Measurements from ENCODE around the gene TIAL1.
A peak's percentile ranks its signal among the peaks of the same experiment; 100 is the strongest.
"Not testable (repeated sequence)": the region's sequence is repeated elsewhere in the genome, so short reads cannot be mapped to it uniquely, and the experiment has no call there.

The TIAL1 gene, protein sequence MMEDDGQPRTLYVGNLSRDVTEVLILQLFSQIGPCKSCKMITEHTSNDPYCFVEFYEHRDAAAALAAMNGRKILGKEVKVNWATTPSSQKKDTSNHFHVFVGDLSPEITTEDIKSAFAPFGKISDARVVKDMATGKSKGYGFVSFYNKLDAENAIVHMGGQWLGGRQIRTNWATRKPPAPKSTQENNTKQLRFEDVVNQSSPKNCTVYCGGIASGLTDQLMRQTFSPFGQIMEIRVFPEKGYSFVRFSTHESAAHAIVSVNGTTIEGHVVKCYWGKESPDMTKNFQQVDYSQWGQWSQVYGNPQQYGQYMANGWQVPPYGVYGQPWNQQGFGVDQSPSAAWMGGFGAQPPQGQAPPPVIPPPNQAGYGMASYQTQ

DNA sequence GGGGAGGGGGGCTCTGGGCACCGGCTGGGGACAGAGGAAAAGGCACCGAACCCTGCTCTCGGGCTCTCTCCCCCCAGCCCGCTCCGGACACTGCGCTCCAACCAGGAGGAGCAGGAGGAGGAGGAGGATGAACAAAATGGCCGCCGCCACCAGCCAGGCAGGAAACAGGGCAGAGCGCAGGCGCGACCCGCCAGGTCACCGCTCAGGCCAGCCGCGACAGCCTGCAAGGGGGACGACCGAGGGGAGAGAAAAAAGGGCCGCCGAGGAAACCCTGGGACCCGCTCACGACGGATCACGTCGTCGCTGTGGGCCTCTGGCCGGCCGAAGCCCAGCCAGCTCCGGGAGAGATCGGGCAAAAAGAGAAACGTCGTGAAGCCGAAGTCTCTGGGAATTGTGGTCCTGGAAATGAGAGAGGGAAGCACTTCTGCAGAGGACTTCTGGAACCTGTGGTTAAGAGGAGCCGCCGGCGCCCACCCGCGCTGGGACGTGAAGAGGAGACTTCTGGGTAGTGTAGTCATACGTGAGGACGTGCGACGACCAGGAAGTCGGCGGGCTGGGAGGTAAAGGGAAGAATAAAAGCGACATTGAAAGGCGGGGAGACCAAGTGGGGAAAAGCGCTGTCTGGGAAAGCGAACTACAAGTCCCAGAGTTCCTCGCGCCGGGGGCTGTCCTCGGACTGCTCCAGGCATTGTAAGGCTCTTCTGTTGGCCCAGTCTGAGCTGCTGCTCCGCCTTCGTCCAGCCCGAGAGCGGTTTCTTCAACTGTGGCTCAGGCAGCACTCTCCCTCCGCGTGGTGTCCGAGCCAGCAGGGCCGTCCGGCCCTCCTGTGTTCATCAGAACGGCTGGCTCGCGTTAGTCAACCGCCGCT, at the start of gene TIAL1:
TSS of gene TIAL1 (minus strand) at position 428 of the 868 bp plus-strand sequence. CDS start 499 bp downstream, outside the sequence.
- DNase-seq (ENCODE audit: low read depth) = peak; percentile 85

DNA sequence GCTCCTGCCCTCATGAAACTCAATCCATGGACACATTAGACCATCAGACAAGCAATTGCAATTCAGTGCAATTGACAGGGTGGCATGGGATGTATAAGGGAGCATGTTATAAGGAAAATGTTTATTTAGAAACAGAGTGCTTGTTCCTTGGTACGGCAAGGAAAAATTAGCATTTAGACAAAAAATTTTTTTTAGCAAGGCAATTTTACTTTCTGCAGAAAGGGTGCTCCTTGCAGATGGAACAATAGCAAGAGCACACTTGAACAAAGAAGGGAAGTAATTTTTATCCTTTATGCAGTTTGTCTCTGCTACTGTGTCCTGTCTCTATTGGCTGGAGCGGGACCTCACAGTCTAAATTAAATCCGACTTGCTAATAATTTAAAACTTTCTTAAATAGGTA, 48.2 kb upstream of the TIAL1 start:
- DNase-seq (ENCODE audit: low read depth) = no peak

DNA sequence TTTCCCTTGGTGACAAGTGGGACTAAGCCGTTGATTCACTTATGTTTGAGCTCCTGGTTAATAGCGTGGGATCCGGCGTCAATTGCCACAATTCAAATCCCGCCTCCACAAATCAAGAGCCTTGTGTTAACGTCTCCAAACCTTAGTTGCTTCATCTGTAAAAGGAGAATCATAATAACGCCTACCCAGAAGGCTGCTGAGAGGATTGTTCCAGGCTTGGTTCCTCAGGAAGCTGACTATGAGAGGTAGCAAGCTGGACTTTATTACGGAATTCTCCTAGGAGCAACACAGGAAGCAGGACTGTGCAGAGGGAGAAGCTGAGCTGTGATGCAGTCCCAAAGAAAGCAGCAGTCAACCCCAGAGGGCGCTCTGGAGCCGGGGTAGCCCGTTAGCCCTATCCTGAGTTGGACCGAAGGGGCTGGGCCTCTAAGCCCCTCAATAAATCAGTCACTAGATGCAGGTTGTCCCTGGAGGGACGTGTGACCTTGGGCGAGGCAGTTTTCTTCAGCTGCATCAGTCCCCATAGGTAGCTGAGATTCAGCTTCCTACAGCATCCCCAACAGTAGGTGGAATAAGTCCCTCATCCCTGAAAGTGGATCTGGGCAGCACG, 47.5 kb upstream of the TIAL1 start:
- no peak for DNase-seq (ENCODE audit: low read depth)

GRCh38 chr10:119643306-119644204, 46.8 kb upstream of the TIAL1 start:
- DNase-seq (ENCODE audit: low read depth) = no peak

- DNase-seq (ENCODE audit: low read depth) = no peak
Measured at GRCh38 chr10:119642556-119643111, 45.9 kb upstream of the TIAL1 start.

DNA sequence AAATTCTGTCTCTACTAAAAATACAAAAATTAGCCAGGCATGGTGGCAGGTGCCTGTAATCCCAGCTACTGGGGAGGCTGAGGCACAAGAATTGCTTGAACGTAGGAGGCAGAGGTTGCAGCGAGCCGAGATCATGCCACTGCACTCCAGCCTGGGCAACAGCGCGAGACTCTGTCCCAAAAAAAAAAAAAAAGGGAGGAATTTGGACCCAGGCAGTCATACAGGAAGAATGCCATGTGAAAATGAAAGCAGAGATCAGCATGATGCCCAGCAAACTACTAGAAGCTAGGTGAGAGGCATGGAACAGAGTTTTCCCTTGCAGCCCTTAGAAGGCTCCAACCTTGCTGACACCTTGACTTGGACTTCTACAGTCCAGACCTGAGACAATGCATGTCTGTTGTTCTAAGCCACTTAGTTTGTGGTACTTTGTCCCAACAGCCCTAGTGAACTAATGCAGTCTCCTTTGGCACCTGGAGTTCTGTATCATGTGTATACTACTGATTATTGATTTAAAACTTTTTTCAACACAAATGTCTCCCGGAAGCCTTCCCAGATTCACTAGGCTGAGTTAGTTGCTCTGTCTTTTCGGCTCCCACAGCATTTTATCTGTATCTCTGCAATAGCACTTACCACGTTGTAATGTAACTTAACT, 44.2 kb upstream of the TIAL1 start:
- DNase-seq (ENCODE audit: low read depth) = no peak

DNA sequence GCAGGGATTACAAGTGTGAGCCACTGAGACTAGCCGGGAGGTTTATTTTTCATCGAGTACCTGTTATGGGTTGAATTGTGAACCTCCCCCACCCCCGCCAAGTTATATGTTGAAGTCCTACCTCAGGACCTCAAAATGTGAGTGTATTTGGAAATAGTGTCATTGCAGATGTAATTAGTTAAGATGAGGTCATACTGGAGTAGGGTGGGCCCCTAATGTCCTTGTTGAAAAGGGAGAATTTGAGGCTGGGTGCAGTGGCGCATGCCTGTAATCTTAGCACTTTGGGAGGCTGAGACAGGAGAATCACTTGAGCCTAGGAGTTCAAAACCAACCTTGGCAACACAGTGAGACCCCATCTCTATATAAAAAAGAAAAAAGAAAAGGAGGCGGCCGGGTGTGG, 43.6 kb upstream of the TIAL1 start:
- DNase-seq (ENCODE audit: low read depth) = no peak

DNA sequence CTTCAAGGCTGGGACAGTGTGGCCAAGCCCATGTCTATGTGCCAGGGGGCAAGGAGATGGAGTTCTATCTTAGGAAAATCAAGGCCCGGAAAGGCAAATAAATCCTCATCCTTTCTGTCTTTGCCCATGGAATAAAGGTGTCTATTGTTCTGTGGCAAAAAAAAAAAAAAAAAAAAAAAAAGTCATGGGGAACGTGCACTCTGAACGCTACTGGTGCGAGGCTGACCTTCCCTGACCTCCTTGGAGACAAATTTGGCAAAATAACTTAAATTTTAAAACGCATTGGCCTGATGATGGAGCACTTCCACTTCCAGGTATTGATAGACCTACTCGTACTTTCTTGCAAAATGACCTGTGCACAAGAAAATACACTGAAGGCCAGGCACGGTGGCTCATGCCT, 42.2 kb upstream of the TIAL1 start:
- no peak for DNase-seq (ENCODE audit: low read depth)

GRCh38 chr10:119637631-119638030, 40.9 kb upstream of the TIAL1 start:
- DNase-seq (ENCODE audit: low read depth) = no peak

GRCh38 chr10:119634219-119634544, 37.4 kb upstream of the TIAL1 start:
- no peak for DNase-seq (ENCODE audit: low read depth)

DNA sequence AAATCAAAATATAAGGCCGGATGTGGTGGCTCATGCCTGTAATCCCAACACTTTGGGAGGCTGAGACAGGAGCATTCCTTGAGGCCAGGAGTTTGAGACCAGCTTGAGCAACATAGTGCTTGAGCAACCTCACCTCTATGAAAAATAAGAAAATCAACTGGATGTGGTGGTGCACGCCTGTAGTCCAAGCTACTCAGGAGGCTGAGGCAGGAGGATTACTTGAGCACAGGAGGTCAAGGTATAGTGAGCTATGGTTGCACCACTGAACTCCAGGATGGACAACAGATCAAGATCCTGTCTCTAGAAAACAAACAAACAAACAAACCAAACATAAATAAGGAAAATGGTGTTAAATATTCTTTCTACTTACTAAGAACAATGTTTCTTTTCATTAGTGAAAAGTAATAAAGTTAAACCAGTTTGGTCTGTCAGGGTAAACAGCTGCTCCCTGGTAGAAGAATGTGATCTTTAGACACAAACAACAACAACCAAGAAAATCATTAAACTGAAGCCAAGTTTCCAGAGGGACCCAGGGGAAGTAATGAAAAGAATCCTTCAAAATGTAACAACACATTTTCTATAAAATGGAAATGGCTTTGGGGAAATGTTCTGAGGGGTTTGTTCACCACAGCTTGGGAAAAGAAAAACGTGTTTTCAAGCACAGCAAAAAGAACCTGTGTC, 36.9 kb upstream of the TIAL1 start:
- no peak for DNase-seq (ENCODE audit: low read depth)

- DNase-seq (ENCODE audit: low read depth) = no peak
Measured at GRCh38 chr10:119630300-119630699, 33.5 kb upstream of the TIAL1 start.

- no peak for DNase-seq (ENCODE audit: low read depth)
Measured at GRCh38 chr10:119625570-119626280, 29.0 kb upstream of the TIAL1 start.

DNA sequence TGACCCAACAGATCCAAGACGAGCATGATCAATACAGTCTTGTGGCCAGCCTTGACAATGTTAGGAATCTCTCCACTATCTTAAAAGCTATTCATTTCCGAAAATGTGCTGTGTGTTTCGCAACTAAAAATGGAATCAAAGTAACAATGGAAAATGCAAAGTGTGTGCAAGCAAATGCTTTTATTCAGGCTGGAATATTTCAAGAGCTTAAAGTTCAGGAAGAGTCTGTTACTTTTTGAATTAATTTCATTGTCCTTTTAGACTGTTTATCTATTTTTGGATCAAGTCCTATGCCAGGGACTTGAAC, 24.3 kb upstream of the TIAL1 start:
- DNase-seq (ENCODE audit: low read depth) = no peak

DNA sequence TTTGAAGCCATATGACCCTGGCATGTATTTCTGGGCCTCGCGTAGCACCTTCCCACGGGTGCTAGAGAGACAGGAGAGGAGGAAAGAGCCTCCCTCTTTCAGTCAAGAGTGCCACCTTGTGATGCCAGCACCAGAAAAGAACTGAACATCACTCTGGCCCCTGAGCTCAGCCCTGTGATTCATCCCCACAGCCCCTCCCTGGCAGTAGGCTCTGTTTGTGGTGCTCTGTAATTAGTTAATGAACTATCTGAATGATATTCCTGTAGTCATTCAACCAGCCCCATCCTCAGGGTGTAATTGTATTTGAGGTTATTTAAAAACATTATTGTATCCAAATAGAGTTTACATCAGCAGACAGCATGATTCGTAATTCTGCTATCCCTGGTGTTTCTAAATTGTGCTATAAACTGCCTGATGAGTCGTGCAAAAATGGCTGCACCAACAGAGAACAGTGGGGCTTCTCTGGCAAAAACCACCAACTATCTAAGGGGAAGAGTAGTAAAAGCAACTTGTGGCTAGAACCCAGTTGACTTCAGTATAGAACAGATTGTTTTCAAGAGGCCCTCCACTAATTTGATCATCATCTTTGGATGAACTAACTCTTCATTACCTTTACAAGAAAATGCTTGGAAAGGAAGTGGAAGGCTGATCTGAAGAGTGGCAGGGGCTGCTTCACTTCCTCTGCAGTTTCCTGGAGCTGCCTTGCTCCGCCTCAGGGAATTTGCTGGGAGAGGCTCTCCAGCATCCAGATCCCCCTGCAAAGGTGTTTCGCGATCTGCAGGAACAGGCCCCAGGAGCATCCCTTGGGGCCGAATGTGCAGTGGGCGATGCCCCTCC, 23.7 kb upstream of the TIAL1 start:
- DNase-seq (ENCODE audit: low read depth) = no peak

- not testable (repeated sequence) for DNase-seq (ENCODE audit: low read depth)
Measured at GRCh38 chr10:119619811-119620210, 23.0 kb upstream of the TIAL1 start.

- DNase-seq (ENCODE audit: low read depth) = no peak
Measured at GRCh38 chr10:119619215-119619614, 22.5 kb upstream of the TIAL1 start.

- DNase-seq (ENCODE audit: low read depth) = no peak
Measured at GRCh38 chr10:119616882-119617570, 20.3 kb upstream of the TIAL1 start.
